HCEC 1CT (cell line): ENCODE measurements around the gene PSME2.

ENCODE experiments used
- DNase-seq: peaks from one replicate; pipeline ENCODE4 v3.0.0-alpha.2; 2017

The PSME2 gene

GRCh38 chr14:24146453-24146977, at the start of gene PSME2:
TSS of gene PSME2 (minus strand) at chr14:24146610. CDS start at chr14:24146581, 29 bp downstream.
- DNase-seq = peak; percentile 95

DNA sequence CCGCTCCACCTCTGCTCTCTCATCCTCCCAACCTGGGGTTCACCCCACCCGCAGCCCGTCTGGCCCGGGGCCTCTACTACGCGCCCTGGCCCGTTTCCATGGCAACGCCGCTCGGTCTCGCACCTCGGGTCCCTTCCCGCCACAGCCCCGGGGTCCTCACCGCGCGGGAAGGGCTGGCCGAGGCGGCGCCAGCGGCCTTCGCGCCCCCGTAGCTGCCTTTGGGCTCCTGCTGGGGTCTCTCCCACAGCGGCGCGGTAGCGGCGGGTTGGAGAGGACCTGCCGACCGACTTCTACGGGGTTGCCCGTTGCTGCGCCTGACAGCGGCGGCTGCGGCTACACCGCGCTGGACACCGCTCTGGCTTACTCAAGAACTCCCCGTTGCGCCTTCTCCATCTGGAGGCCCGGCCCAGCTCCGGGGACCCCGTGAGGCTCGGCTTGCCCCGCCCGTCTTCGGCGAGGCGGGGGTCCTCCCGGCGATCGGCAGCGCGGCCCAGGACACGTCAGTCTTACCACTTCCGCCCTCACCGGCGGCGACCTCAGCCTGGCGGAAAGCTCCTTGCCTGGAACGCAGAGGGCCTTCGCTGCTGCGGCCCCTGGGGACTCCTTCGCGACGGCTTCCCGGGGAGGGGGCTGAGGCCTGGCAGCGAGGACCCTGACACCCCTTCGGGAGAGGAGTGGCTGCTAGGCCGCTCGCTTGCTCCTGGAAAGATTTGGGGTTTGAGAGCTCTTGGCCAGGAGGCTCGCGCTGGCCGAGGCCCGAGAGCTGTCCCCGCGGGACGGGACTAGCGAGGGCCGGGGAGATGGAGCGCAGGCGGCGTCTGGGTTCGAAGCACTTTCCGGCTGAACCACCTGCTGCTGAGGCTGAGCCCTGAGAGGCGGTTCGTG, 49.0 kb upstream of the PSME2 start, which contains the start of gene TM9SF1:
Gene TM9SF1 (minus strand): TSS at position 256 of the 885 bp plus-strand sequence. CDS start 422 bp downstream, outside the sequence.
- peak; percentile 85 for DNase-seq

- no peak for DNase-seq
Measured at GRCh38 chr14:24194873-24195185, 48.4 kb upstream of the PSME2 start.

- DNase-seq = no peak
Measured at GRCh38 chr14:24194186-24194872, 47.9 kb upstream of the PSME2 start.

GRCh38 chr14:24192933-24193332, 46.5 kb upstream of the PSME2 start:
- no peak for DNase-seq

- no peak for DNase-seq
Measured at GRCh38 chr14:24190416-24190815, 44.0 kb upstream of the PSME2 start.

- no peak for DNase-seq
Measured at GRCh38 chr14:24189460-24189859, 43.0 kb upstream of the PSME2 start.

- DNase-seq = no peak
Measured at GRCh38 chr14:24189059-24189375, 42.6 kb upstream of the PSME2 start.

GRCh38 chr14:24188251-24189058, 42.0 kb upstream of the PSME2 start, which contains the start of gene IPO4:
TSS of gene IPO4 (minus strand) at chr14:24188816. CDS start at chr14:24188787, 29 bp downstream.
- DNase-seq = peak; percentile 98

DNA sequence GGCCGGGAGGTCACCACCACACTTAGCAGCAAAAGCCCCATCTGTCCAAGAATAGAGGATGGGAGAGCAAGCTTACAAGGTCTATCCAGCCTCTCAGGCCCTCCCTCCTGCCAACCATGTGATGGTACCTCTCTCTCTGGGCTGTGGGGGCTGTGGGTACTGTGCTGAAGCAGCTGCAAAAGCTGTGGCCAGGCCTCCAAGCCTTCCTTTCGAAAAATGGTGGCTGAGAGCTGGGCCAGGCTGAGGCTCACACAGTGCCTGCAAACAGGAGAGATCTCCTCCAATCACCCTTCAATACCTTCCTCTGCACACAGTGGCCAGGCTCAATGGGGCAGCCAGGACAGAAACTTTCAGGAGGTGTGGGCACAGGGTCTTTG, 41.1 kb upstream of the PSME2 start:
- DNase-seq = no peak

- no peak for DNase-seq
Measured at GRCh38 chr14:24186831-24187538, 40.6 kb upstream of the PSME2 start.

DNA sequence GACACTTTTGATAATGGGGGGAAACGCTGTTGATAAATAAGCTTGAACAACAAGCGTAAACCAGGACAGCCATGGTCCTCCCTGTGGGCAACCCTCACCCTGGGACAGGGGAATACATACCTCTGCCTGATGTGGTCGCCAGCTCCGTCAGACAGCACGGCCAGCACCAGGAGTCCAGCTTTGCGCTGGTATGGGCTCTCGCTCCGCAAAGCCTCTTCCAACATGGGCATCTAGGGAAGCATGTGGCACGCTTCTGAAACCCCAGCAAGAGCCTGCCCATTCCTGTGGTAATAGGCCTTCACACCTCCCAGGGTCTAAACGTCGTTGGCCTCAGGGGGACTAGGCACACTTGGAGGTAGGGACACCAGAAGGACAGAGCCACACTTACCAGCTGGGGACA, 39.3 kb upstream of the PSME2 start:
- no peak for DNase-seq

GRCh38 chr14:24185026-24185425, 38.6 kb upstream of the PSME2 start:
- no peak for DNase-seq

DNA sequence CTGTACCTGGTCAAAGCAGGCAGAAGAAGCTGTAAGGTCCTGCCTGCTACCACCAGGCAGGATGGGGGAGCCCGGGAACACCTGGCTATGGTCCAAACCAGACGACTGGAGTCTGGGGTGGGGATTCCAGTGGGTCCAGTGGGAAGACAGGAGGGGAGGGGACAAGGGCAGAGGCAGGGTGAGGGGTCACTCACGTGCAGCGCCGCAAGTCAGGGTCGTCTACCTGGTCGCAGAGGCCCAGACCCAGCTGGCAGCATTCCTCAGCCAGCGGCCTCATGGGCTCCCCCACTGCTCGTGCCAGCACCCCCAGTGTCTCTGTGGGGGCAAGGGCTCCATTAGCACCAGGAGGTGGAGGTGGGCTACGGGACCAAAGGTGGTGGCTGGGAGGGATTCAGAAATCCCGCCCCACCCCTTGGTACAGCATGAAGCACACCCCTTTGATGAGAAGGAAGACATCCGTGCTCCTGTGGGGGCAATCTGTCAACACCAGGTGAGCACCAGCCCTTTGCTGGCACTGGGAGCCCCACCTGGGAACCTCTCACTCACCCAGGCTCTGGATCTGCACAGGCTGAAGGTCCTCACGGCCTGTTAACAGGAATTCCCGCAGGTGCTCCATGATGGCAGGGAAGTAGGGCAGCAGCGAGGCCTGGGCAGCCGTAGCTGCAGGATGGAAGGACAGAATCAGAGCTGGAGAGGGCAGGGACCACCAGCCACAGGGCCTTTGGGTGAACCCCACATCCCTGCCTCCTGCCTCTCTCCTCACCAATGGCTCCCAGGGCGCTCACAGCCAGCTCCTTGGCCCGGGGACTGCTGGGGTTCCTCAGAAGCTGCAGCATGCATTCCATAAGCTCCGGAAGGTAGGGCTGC, 37.9 kb upstream of the PSME2 start:
- no peak for DNase-seq

- no peak for DNase-seq
Measured at GRCh38 chr14:24183014-24183481, 36.6 kb upstream of the PSME2 start.

DNA sequence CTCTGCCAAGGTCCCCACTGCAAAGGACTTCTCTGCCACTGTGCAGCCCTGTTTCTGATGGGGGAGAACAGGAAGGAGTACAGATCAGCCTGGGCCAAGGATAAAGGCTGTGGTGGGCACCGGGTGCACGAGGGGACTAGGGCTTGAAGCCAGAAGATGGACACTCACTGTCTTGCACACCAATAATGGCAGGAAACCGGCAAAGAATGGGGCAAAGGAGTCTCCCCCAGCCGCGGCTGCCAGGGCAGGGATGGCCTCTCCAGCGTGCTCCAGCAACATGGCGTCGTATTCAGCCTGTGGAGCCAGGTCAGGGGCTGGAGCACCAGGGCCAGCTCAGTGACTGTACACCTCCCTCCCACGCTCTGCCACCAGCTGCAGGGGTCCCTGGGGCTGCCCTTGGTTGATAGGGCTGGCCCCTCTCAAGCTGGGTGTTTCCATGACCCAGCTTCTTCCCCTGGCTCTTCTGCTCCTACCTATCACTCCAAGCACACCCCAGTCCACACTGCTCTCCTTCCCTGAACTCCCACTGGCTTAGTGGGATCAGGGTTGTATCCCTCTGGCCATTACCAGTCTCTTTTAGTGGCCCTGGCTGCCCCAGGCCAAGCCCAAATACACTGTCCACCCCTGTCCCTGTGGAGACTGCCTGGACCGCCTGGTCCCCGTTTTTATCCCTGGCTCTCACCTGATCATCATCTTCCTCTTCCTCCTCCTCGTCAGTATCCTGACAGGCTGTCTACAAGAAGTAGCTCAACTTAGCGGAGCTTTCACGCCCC, 35.9 kb upstream of the PSME2 start:
- no peak for DNase-seq

DNA sequence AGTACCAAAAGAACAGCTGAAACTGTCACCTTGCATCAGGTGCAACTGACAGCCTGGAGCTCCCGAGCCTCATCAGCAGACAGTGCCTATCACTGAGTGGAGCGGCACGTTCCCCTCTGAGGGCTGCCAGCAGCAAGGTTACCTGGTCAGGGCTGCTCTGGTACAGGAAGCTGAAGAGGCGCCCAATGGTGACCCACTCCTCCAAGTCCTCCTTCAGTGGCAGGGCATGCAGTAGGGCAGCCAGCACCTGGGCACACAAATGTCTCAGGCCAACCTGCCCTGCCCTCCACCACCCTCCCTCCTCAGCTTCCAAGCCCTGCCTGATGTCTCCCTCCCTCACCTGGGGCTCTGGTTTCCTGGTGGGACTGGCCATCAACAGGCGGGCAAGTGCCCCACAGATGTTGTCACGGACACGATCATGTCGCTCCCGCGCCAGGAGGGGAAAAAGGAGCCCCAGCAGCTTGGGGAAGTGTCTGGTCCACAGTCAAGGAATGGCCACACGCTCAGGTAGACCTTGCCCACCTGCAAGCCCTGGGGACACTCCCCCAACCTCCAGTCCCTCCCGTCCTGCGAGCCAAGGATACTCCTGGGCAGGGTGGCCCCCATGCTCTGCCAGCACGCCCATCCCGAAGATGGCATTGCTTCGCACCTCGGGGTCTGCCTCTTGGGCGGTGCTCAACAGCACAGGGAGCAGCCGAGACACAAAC, 35.1 kb upstream of the PSME2 start:
- no peak for DNase-seq

DNA sequence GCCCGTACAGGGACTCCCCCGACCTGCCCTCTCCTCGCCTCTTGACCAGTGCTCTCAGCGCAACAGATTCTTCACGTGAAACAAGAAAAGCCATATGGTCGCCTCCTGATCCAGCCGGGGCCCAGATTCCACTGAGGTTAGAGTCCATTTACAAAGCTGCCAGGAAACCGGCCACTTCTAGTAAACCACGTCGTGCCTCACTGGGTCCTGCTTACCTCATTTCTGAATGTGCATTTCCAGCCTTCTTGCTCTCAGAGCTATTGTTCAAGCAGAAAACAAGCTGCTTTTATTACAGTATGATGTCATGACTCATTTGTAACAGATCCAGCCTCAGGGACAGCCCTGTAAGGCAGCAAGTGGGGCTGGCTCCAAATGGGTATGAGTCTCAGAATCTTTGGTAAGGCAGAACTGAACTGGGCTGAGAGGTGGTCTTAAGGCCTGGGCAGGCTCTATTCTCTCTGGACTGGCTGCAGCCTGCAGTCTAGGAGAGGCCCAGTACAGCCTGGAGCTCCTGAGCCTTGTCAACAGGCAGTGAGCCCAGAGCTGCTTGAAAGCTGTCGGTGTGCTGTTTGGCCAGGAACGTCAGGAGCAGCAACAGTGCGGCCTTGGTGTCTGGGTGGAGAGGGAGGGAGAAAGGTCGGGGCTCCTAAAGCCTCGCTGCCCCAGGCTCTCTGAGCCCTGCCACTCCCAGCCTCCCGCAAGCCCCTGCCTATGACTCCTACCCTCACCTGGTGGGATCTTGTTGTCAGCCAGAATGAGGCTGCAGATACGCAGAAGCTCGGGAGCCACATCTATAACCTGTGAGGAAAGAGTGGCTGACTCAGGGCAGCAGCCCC, 33.8 kb upstream of the PSME2 start:
- DNase-seq = no peak
